Lower leg skin (tissue), 4 donors: Measurements from ENCODE around the gene PIM2. TPM values are rescaled to one million over a fixed set of nuclear protein-coding genes. Genes with fewer than 3 reads are reported as not detected.

Experiments used
- DNase-seq, 2 donors: peaks; one replicate each; pipeline ENCODE4 v3.0.0-alpha.2; 2019; ENCODE audit warnings: low spot score in 2 of 2
- H3K4me3 ChIP-seq: fragments of 200-600 bp; sonication (generic); 2 replicates; pipeline ENCODE4 v1.5.1; 2017; ENCODE audit warnings: mild to moderate bottlenecking, low read depth; ENCODE audit not compliant: poor library complexity, severe bottlenecking
- CTCF ChIP-seq, 3 donors: fragments of 450-650 bp; IDR thresholded peaks; one replicate each; pipeline ENCODE4 v1.5.1; 2016; ENCODE audit warnings: antibody characterized with exemption in 3 of 3, mild to moderate bottlenecking in 3 of 3, moderate library complexity in 2 of 3
- POLR2A ChIP-seq, 2 donors: fragments of 450-650 bp; IDR thresholded peaks; one replicate each; pipeline ENCODE4 v1.6.1; 2016 to 2017; ENCODE audit warnings: antibody characterized with exemption in 2 of 2, mild to moderate bottlenecking in 1 of 2, moderate library complexity in 1 of 2
- WGBS, 2 donors: methylation state at CpG; one replicate each; pipeline ENCODE4 v1.1.5; 2018; 5-methylcytosine and 5-hydroxymethylcytosine counted together
- intact Hi-C: fragments of 100-400 bp; cut with DNase I; formaldehyde crosslinking; loops from one replicate; pipeline ENCODE4 v1.15.0; 2023; ENCODE audit warnings: low total_unique reads
- total RNA-seq, 4 donors: library from RNA; depleted of rRNA; stranded (reverse); fragments of >200 nt; gene quantifications; one replicate each; pipeline ENCODE4 v1.1.0, GENCODE V29; 2016

Gene PIM2
- total RNA-seq, 4 donors from 2014 or later: 5.2 to 10.3 (median 8.3) TPM

- H3K4me3 ChIP-seq: no peak overlapping the region
- 84 to 86% methylated on average over 2 to 5 of the region's 5 CpGs for WGBS, 2 donors
- intact Hi-C loops: no loop called here
- TF ChIP-seq CTCF (IDR thresholded peaks at IDR 0.05): no peak
- TF ChIP-seq POLR2A (IDR thresholded peaks at IDR 0.05): no peak
- DNase-seq: no peak
Observed at GRCh38 chrX:48913605-48914366, 5.0 kb downstream of the PIM2 start.

GRCh38 chrX:48911412-48912182 is 7.2 kb downstream of the PIM2 start, which contains the start of gene SLC35A2:
SLC35A2 (minus strand) TSS chrX:48911646; CDS start chrX:48911636, 10 bp downstream.
- DNase-seq: peak; percentile 73 to 96
- 1 to 37% methylated on average over 29 to 58 of the region's 60 CpGs for WGBS, 2 donors
- peak within 1 kb of the TSS; percentile 25 for H3K4me3 ChIP-seq
- TF ChIP-seq CTCF (IDR thresholded peaks at IDR 0.05): no peak
- TF ChIP-seq POLR2A (IDR thresholded peaks at IDR 0.05): peak in 1 of 2 donors; percentile 17
- intact Hi-C loops: no loop called here

GRCh38 chrX:48910926-48911411 is 7.9 kb downstream of the PIM2 start:
- intact Hi-C loops: no loop called here
- no peak for TF ChIP-seq CTCF (IDR thresholded peaks at IDR 0.05)
- TF ChIP-seq POLR2A (IDR thresholded peaks at IDR 0.05): no peak
- H3K4me3 ChIP-seq: peak overlapping the region; percentile 25
- no peak for DNase-seq
- WGBS, 2 donors: 0 to 41% methylated on average over 11 to 12 of the region's 12 CpGs

- whole genome bisulfite sequencing, 2 donors: 82 to 88% methylated on average over 14 to 17 of the region's 17 CpGs
Observed at GRCh38 chrX:48909703-48910294, 9.0 kb downstream of the PIM2 start.

More at GRCh38 chrX:48909703-48910294, 9.0 kb downstream of the PIM2 start:
- no peak overlapping the region for H3K4me3 ChIP-seq
- intact Hi-C loops: no loop called here
- DNase-seq: no peak
- TF ChIP-seq CTCF (IDR thresholded peaks at IDR 0.05) (no peak), POLR2A (IDR thresholded peaks at IDR 0.05) (no peak)
